Measurements from ENCODE around the gene SPCS1.

Gene SPCS1

DNA sequence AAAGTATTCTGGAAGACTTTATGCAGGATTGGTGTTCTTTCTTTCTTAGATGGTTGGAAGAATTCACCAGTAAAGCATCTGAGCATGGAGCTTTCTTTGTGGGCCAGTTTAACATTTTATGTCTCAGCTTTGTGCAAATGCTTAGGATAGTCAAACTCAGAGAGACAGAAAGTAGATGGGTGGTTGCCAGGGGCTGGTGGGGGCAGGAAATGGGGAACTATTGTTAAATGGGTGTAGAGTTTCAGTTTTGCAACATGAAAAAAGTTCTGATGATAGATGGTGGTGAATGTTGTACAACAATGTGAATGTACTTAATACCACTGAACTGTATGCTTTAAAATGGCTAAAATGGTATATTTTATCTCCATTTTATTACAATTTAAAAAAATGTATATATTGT is 24.8 kb downstream of the SPCS1 start:
- no peak for DNase-seq (ENCODE audit: low read depth, low spot score)

DNA sequence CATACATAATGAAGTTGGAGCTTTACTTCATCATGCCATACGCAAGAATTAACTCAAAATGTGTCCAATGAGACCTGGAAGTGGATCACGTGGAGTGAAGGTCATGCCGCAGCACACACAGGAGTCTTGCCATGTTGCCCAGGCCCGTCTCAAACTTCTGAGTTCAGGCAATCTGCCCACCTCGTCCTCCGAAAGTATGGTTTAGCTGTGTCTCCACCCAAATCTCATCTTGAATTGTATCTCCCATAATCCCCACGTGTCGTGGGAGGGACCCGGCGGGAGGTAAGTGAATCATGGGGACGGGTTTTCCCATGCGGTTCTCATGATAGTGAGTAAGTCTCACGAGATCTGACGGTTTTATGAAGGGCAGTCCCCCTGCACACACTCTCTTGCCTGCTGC is 25.7 kb downstream of the SPCS1 start:
- no peak for DNase-seq (ENCODE audit: low read depth, low spot score)

DNA sequence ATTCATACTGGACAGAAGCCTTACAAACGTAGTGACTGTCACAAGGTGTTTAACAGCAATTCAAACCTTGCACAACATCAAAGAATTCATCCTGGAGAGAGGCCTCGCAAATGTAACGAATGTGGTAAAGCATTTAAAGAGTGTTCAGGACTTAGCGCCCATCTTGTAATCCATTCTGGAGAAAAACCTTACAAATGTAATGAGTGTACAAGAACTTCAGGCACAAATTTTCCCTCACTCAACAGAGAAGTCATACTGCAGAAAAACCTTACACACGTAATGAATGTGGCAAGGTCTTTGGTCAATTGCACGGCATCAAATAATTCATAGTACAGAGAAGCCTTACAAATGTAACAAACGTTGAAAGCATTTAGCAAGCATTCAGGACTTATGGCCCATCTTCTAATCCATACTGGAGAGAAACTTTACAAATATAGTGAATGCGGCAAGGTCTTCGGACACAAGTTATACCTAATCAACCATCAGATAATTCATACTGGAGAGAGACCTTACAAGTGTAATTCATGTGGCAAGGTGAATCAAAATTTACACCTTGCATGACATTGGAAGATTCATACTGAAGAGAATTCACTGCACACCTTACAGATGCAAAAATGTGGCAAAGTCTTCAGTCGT is 27.5 kb downstream of the SPCS1 start:
- DNase-seq (ENCODE audit: low read depth, low spot score): no peak

DNA sequence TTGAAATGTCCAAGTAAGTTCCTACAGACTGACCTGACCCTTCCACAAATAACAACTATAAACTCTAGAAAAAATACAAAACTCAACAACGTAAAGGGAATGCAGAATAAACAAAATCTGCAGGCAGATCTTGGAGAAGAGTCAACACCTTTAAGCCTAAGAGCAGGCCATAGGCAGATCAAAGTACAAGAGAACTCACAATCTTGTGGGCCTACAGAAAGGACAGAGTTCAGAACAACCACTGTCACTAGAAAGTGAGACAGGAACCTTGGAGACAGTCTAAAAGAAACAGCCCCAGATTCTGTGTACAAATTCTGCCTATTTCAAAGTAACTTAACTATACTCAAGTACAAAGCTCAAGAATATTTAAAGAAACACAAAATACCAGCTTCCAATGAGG is 33.8 kb downstream of the SPCS1 start:
- DNase-seq (ENCODE audit: low read depth, low spot score): no peak

DNA sequence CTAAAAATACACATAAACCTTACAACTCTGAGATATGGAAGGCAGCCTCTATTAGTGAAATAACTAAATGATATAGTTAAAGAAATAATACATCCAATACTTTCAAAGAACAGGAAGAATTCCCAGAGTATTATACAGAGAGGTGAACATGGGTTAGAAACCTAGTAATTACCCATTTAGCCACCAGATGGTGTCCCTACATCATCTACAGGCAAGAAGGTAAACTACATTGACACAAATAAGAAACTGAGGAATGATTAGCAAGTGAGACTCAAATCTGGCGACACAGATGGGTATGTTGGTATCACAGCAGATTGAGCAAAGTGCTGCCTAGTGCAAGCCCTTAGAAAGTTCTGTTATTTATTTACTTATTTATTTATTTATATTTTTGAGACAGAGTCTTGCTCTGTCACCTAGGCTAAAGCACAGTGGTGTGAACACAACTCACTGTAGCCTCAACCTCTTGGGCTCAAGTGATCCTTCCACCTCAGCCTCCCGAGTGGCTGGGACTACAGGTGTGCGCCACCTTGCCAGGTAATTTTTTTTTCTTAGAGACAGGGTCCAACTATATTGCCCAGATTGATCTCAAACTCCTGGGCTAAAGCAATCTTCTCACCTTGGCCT is 36.6 kb downstream of the SPCS1 start:
- no peak for DNase-seq (ENCODE audit: low read depth, low spot score)

DNA sequence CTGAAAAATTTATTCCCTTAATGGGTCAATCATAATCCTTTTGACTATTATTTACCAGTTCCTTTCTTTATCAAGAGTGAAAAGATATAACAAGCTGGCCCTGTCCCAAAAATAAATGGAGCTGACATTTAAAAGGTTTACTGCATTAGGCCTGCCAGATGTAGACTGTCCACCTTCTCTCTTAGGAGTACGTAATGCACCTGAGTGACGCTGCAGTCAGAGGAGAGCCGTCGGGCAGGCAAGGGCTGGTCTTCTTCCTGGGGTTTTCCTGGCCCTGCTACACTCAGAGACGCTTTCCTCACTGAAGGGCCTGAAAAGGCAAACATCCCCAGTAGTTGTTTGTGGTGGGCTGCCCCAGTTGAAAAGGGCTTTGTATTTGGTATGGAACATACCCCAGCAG is 37.2 kb downstream of the SPCS1 start:
- no peak for DNase-seq (ENCODE audit: low read depth, low spot score)

DNA sequence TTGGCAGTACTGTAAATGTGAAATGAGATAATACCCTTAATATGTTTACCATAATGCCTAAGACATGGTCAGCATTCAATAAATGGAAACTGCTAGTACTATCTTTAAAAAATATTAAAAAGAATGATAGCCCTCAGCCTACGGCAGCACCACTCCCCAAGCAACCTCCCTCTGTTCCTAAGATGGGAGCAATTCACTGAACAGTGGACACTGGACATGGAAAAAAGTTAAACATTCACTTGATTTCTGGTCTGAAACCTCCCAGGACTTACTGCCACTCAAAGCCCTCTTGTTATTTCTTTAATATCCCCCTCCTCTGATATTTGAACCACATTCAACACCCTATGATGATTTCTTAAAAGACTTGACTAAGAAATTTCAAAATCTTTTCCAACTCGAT is 37.8 kb downstream of the SPCS1 start:
- DNase-seq (ENCODE audit: low read depth, low spot score): no peak

DNA sequence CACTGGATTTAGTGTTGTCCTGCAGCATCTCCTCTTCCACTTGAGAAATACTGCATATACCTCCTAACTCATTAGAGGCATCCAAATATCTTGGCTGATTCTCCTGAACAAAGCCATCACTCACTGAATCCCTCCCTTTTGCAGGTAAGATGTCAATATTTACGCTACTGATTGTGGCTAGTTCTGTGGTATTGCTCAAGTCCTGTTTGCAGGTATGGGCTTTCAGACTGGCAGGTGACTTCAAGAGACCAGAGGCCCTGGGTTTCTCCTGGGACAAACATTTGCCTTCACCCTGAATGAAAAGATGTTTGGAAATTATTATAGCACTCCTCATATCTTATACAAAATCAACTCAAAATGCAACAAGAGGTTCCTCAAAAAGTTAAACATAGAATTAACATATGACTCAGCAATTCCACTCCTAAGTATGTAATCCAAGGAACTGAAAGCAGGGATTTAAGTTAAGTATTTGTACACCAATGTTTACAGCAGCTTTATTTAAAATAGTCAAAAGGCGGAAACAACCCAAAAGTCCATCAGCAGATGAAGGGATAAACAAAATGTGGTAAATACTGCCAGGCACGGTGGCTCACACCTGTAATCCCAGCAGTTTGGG is 46.2 kb downstream of the SPCS1 start:
- no peak for DNase-seq (ENCODE audit: low read depth, low spot score)

DNA sequence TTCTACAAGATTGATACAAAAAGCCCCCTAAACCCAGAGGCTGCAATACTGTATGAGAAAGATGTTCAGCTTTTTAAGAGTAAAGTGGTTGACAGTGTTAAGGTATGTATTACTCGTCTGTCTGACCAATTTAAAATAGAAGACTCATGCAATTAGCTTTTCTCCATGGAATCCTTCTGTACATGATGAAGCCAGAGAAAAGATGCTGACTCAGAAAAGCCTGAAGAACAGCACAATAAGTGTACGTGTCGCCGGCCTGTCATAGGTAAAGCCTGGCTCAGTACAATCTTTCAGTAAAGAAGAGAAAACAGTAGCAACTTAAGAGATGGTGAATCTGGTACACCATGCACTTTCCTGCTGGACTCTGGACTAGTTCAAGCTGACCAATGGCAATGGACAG is 48.5 kb downstream of the SPCS1 start:
- DNase-seq (ENCODE audit: low read depth, low spot score): no peak

DNA sequence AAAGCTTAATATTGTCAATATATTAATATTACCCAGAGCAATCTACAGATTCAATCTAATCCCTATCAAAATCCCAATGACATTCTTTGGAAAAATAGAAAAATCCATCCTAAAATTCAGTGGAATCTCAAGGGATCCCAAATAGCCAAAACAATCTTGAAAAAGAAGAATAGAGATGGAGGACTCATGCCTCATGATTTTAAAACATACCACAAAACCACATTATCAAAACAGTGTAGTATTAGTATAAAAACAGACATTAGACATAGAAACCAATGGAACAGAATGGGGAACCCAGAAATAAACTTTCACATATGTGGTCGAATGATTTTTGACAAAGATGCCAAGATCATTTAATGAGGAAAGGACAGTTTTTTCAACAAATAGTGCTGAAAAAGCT is 50.2 kb downstream of the SPCS1 start:
- DNase-seq (ENCODE audit: low read depth, low spot score): no peak
